GM20000 (cell line): ENCODE measurements around the gene ETFA.

ENCODE experiments used
- DNase-seq: peaks from one replicate; pipeline ENCODE4 v3.0.0; 2012; ENCODE audit warnings: low spot score
- TF ChIP-seq, protein P1 (sequence below): IDR thresholded peaks from 2 replicates; pipeline ENCODE4 v1.5.1; 2012; ENCODE audit warnings: mild to moderate bottlenecking, control low read depth; ENCODE audit errors: extremely low read depth, missing control alignments

The ETFA gene

DNA sequence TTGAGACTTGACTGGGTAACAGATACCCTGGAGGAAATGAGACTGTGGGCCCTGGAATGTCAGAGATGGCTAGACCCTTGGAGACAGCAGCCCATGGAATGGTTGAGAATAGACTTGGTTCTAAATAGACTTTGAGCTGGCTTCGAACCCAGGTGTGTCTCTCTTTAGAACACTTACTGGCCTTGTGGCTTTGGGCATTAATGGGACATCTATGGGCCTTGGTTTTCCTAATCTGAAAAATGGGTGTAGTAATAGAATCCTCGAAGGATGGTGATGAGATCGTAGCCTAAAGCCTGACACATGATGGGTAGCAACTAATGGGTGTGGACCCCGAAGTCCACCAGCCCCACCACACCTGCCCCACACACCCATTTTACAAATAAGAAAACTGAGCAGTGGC, 132.2 kb downstream of the ETFA start:
- TF ChIP-seq, protein P1, sequence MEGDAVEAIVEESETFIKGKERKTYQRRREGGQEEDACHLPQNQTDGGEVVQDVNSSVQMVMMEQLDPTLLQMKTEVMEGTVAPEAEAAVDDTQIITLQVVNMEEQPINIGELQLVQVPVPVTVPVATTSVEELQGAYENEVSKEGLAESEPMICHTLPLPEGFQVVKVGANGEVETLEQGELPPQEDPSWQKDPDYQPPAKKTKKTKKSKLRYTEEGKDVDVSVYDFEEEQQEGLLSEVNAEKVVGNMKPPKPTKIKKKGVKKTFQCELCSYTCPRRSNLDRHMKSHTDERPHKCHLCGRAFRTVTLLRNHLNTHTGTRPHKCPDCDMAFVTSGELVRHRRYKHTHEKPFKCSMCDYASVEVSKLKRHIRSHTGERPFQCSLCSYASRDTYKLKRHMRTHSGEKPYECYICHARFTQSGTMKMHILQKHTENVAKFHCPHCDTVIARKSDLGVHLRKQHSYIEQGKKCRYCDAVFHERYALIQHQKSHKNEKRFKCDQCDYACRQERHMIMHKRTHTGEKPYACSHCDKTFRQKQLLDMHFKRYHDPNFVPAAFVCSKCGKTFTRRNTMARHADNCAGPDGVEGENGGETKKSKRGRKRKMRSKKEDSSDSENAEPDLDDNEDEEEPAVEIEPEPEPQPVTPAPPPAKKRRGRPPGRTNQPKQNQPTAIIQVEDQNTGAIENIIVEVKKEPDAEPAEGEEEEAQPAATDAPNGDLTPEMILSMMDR, result no peak
- no peak for DNase-seq

DNA sequence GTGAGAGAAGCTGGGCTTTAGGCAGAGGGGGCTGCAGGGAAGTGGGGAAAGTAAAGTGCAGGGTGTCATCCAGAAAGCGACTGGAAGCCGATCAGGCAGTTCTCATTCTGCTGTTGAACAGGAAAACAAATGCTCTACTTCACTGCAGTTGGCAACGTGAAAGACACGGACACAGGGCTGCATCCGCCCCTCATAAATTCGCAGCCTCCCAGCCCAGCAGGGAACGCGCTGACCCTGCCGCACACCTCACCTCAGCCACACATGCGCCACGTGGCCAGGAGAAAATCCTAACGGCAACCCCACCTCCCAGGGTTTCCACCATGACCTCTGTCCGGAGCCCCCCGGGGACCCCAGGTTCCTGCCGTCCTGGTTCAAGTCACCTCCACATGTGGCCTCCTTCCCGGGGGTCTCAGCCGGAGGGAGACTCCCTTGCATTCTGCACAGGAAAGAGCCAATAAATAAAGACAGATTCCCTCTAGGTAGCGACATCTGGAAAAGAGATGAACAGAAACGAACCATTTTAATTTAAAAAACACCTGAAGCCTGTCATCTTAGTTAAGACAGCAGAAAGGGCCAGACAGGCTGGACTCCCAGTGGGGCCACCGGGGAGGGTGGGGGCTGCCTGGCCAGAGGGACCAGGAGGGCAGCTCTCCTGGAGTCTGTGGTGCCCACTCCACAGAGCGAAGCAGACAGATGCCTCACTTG, 132.8 kb downstream of the ETFA start:
- DNase-seq, result no peak
- TF ChIP-seq, protein P1, result no peak

DNA sequence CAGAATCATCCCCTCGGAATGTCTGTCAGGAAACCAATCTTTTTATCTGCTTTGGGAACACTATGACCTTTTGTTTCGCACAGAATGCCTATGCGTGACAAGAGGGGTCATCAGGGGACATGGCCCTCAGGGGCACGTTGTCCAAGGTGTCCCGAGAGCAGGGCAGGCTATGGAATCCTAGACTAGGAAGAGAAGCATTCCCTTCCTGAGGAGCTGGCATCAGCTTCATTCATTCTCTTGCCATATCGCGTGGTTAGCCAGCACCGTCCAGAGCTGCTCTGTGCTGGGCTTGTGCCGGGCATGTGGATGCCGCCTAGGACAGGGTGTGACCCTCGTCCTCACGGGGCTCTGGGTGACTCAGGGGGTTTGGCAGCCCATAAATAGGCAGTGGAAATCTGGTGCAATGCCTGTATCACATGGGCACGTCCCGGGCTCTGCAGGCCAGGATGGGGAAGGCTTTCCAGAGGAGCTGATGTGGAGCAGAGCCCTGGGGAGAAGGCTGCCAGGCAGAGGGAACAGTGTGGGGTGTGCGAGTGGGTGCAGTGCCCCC, 133.7 kb downstream of the ETFA start:
- no peak for DNase-seq
- TF ChIP-seq, protein P1, result no peak

DNA sequence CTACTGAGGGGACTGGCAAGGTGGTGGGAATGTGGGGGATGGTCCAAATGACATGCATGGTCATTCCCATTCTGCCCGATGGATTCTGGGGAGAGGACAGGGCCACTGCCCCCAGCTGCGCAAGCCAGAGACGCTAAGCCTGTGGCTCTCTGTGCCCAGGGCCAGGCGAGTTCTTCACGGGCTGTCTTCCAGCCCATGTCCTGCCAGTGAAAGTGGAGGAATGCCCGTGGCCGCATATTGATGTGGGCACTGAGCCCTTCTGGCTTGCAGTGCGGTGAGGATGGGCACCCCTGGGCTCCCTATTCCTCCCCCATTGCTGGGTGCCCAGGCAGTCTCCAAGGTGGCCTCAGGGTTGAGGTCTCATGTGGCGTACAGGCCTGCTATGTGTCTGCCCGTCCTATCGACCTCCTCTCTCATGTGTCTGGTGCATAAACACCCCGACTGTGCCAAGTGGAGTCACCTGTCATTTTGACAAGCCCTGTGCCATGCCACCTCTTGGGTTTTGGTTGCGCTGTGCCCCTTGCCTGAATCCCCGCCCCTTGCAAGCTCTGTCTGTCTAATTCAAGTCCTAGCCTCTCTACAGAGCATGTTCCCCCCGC, 134.7 kb downstream of the ETFA start:
- TF ChIP-seq, protein P1, result no peak
- no peak for DNase-seq

DNA sequence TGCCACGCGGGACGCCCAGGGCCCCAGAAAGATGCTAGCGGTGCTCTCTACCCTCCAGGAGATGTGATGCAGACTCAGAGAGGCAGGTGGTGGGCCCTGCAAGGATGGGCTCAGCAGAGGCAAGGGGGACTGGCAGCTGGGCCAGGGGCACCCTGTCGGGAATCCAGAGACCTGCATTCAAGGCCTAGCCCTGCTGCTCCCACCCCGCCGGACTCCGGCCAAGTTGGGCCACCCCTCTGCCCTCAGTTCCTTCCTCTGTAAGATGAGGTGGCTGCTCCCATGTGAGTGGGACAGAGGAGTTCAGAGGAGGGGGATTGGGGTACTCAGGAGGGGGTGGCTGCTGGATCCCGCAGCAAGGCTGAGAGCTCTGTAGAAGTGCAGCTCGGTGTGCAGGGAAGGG, 135.2 kb downstream of the ETFA start:
- no peak for DNase-seq
- TF ChIP-seq, protein P1, result no peak

DNA sequence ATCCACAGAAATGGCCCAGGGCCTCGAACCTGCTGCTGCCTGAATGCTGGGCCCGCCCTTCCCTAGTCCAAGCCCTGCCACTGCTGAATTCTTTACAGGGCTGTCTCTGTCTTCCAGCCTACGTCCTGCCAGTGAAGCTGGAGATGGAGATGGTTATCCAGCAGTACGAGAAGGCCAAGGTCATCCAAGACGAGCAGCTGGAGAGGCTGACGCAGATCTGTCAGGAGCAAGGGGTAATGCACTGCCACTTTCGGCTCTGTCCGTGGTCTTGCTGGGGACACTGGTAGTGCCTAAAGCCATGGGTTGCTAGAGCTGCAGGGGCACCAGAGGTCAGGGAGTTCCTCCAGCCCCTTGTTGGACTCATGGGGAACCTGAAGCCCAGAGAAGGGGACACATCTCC, 135.8 kb downstream of the ETFA start:
- DNase-seq, result no peak
- TF ChIP-seq, protein P1, result no peak

DNA sequence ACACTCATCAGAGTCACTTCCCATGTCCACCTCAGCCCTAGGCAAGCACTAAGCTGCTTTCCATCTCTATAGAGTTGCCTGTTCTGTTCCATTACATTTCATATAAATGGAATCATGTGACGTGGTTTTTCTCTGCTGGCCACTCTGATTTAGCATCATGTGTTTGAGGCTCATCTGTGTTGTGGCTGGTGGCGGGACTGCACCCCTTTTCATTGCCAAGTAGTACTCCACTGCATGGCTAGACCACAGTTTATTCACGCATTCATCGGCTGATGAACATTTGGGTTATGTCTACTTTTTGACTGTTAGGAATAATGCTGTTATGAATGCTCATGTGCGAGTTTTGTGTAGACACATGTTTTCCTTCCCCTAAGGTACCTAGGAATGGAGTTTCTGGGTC, 136.6 kb downstream of the ETFA start:
- DNase-seq, result no peak
- TF ChIP-seq, protein P1, result no peak
